Stimulated activated naive CD8-positive, alpha-beta T cell treated with anti-CD3 and anti-CD28 coated beads, Interleukin-15, Interleukin-2, amounts not matched to agents 100 ng/mL and 50 ng/mL, for 24 hours (primary cell): ENCODE data around the gene GPR157.

Experiments
- H3K27ac Mint-ChIP-seq: one replicate; pipeline ENCODE4 v1.8.0; 2021; ENCODE audit warnings: mild to moderate bottlenecking, mixed read lengths
- H3K27me3 Mint-ChIP-seq: one replicate; pipeline ENCODE4 v1.8.0; 2021; ENCODE audit warnings: mixed read lengths
- H3K36me3 Mint-ChIP-seq: one replicate; pipeline ENCODE4 v1.8.0; 2021; ENCODE audit warnings: low read depth, mixed read lengths
- H3K4me1 Mint-ChIP-seq: one replicate; pipeline ENCODE4 v1.8.0; 2021; ENCODE audit warnings: low read depth, mixed read lengths
- H3K4me3 Mint-ChIP-seq: one replicate; pipeline ENCODE4 v1.8.0; 2021; ENCODE audit warnings: mild to moderate bottlenecking, mixed read lengths
- H3K9me3 Mint-ChIP-seq: one replicate; pipeline ENCODE4 v1.8.0; 2021; ENCODE audit warnings: mixed read lengths

The GPR157 gene

DNA sequence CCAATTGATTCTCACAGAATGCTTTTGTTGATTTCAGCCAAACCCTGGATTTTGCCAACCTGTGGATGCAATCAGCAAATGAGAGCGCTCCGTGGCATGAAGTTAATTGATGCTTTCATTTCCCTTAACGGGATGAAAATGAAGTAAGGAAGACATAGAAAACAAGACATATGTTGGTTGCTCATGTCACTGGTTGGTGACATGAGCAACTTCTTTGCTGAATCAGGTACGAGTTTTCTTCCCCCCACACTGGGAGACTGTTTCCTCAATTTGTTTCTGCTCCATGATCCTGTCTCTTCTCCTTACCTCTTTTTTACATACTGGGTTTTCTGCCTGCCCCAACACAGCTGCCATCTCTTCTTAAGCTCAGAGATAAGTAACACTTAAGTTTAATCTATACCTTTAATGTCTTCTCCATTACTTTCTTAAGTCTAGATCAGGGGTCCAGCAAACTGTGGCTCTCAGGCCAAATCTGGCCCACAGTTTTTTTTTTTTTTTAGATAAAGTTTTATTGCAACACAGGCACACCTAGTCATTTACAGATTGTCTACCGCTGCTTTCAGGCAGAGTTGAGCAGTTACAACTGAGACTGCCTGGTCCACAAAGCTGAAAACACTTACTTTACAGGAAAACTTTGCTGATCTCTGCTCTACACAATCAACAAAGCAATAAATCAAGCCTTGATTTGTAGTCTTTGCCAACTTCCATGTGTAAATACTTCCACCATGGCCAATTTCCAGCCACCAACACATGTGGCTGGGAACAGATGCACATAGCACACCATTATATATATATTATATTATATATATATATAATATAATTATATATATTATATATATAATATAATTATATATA lies 13.3 kb downstream of the GPR157 start:
- Mint-ChIP-seq H3K4me3 (no peak overlapping the region), H3K36me3 (no peaks in the 10 kb centered on the region), H3K27me3 (no peaks in the 10 kb centered on the region), H3K9me3 (no peaks in the 10 kb centered on the region), H3K4me1 (peaks cover 5% of the 10 kb centered on the region), H3K27ac (no peak overlapping the region)

- H3K36me3 Mint-ChIP-seq: no peaks in the 10 kb centered on the region
- no peaks in the 10 kb centered on the region for H3K4me1 Mint-ChIP-seq
- no peaks in the 10 kb centered on the region for H3K9me3 Mint-ChIP-seq
- no peaks in the 10 kb centered on the region for H3K27me3 Mint-ChIP-seq
- H3K4me3 Mint-ChIP-seq: no peak overlapping the region
- no peak overlapping the region for H3K27ac Mint-ChIP-seq
Measured at GRCh38 chr1:9112961-9113880, 15.7 kb downstream of the GPR157 start.

- Mint-ChIP-seq H3K27ac (no peak overlapping the region), H3K9me3 (no peaks in the 10 kb centered on the region), H3K27me3 (no peaks in the 10 kb centered on the region), H3K4me3 (no peak overlapping the region), H3K36me3 (no peaks in the 10 kb centered on the region), H3K4me1 (no peaks in the 10 kb centered on the region)
Measured at GRCh38 chr1:9111957-9112356, 16.9 kb downstream of the GPR157 start.

DNA sequence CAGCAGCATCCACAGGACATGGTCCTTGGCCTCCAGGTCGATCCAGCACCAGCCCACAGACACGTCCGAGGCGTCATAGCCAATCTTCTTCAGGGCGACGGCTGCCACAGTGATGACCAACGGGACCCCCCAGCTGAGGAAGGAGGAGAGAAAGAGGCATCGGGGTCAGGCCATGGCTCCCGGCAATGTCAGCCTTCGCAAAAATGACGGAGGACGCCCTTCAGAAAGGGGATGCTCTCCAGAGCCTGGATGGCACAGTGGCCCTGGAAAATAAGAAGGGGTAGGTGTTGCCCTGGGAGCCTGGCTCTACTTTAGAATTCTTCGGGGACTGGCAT lies 17.6 kb downstream of the GPR157 start:
- Mint-ChIP-seq H3K36me3 (no peaks in the 10 kb centered on the region), H3K27me3 (no peaks in the 10 kb centered on the region), H3K4me3 (no peak overlapping the region), H3K4me1 (no peaks in the 10 kb centered on the region), H3K9me3 (no peaks in the 10 kb centered on the region), H3K27ac (no peak overlapping the region)

DNA sequence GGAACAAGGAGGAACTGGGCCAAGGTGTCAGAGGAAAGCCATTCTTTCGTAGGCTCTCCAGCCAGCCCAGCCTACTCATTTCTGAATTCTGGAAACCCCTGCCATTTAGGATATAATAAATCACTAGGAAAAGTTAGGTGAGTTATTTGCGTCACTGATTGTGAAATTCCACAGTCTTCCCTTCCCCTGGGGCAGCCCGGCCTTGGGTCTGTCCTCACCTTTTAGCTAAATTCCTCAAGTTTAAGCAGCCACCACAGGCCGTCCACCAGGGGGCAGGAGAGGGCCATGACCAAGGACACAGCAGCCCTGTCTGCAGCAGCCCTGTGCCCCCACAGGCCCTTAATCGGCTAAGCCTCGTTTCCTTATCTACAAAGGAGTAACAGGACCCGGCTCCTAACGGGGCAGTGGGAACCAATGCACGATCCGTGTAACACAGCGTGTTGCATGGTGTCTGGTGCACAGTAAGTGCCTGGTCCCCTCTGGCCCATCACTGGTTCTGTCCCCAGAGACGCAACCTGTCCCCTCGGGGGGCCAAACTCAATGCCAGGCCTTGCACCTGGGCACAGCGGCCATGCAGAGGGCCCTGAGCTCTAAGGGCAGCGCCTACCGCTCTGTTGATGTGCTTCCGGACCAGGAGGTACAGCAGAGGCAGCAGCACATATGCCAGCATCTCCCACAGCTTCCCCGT lies 18.1 kb downstream of the GPR157 start:
- Mint-ChIP-seq H3K36me3 (no peaks in the 10 kb centered on the region), H3K4me3 (no peak overlapping the region), H3K9me3 (no peaks in the 10 kb centered on the region), H3K27ac (no peak overlapping the region), H3K27me3 (no peaks in the 10 kb centered on the region), H3K4me1 (no peaks in the 10 kb centered on the region)

DNA sequence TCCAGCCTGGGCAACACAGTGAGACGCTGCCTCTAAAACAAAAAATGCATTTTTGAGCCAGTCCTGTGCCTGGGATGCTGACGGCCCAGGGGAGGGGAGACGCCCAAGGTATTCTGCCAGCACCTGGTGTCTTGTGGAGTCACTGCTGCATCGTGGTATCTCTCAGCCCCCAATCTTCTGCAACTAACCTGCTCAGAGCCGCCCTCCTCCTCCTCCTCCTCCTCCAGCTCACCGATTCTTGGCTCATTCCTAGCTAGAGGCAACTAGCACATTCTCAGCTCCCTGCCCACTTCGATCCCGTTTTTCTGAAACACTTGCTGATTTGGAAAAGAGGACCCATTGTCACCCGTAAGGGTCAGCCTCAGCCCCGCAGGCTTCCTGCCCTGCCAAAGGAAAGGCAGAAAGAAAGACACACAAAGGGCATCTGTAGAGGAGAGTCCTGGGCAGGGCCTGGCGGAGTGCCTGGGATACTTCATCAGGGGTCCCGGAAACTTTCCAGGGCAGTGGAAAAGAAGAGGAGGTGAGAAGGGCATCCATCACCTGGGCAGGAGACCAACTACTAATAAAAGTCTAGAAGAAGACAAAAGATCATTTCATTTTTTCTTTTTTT lies 20.7 kb downstream of the GPR157 start:
- no peaks in the 10 kb centered on the region for H3K9me3 Mint-ChIP-seq
- H3K4me1 Mint-ChIP-seq: no peaks in the 10 kb centered on the region
- no peak overlapping the region for H3K4me3 Mint-ChIP-seq
- H3K27ac Mint-ChIP-seq: no peak overlapping the region
- H3K27me3 Mint-ChIP-seq: no peaks in the 10 kb centered on the region
- no peaks in the 10 kb centered on the region for H3K36me3 Mint-ChIP-seq

- H3K4me3 Mint-ChIP-seq: no peak overlapping the region
Measured at GRCh38 chr1:9107136-9107535, 21.8 kb downstream of the GPR157 start.

GRCh38 chr1:9106286-9106685 lies 22.6 kb downstream of the GPR157 start:
- Mint-ChIP-seq H3K27me3 (no peaks in the 10 kb centered on the region), H3K4me3 (no peak overlapping the region), H3K4me1 (no peaks in the 10 kb centered on the region), H3K36me3 (no peaks in the 10 kb centered on the region), H3K27ac (no peak overlapping the region), H3K9me3 (no peaks in the 10 kb centered on the region)

More at GRCh38 chr1:9107136-9107535, 21.8 kb downstream of the GPR157 start:
- Mint-ChIP-seq H3K27me3 (no peaks in the 10 kb centered on the region), H3K36me3 (no peaks in the 10 kb centered on the region), H3K4me1 (no peaks in the 10 kb centered on the region), H3K9me3 (no peaks in the 10 kb centered on the region), H3K27ac (no peak overlapping the region)

DNA sequence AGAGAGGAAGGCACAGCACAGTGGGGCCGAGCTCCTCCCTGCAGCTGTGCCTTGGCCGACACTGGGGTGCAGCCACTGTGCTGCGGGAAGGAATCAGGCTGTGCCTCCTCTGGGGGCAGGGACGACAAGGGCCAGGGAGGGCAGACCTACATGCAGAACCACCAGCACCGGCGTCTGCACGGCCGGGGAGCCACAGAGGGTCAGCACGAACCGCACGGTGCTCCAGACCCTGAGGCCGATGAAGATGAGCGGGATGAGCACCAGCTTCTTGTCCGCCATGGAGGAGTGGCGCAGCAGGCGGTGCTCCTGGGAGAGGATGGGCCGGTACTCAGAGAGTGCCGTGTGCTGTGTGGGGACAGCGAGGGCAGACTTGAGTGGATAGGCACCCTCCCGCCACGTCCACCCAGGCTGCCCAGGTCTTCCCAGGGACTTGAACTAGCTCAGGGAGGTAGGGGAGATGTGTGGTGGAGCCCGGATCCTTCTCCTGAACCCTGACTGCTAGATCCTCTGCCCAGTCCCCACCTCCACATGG lies 23.5 kb downstream of the GPR157 start:
- Mint-ChIP-seq H3K4me3 (no peak overlapping the region), H3K9me3 (no peaks in the 10 kb centered on the region), H3K27me3 (no peaks in the 10 kb centered on the region), H3K36me3 (no peaks in the 10 kb centered on the region), H3K27ac (no peak overlapping the region), H3K4me1 (no peaks in the 10 kb centered on the region)

DNA sequence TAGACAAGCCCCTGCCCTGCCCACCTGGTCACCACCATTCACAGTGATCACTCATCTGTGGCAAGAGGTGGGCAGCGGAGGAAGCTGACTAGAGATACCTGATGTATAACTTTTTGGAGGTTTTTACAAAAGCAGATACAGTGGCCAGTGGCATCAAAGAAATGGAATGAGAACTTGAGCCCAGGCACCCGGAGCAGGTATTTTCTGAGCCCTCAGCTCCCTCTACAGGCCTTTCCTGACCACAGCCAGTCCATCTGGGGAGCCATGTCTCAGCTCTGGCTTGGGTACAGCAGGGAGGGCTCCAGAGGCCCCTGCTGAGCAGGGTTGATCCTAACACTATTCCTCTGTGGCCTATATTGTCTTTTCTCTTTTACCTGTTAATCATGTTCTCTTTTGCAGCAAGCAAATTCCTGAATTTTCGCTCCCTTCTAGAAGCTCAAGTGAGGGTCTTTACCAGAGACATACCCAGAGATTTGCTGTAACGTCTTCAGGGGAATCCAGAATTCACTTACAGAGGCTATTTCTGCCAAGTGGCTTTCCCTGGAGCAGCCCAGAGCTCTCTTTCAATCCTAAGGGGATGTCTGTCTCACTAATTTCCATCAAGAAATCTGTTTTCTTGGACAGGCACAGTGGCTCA lies 27.3 kb downstream of the GPR157 start:
- Mint-ChIP-seq H3K36me3 (no peaks in the 10 kb centered on the region), H3K27ac (no peak overlapping the region), H3K4me3 (no peak overlapping the region), H3K27me3 (no peaks in the 10 kb centered on the region), H3K9me3 (no peaks in the 10 kb centered on the region), H3K4me1 (no peaks in the 10 kb centered on the region)

GRCh38 chr1:9100471-9101043 lies 28.3 kb downstream of the GPR157 start:
- Mint-ChIP-seq H3K27ac (no peak overlapping the region), H3K4me3 (no peak overlapping the region), H3K27me3 (no peaks in the 10 kb centered on the region), H3K9me3 (no peaks in the 10 kb centered on the region), H3K36me3 (no peaks in the 10 kb centered on the region), H3K4me1 (no peaks in the 10 kb centered on the region)

DNA sequence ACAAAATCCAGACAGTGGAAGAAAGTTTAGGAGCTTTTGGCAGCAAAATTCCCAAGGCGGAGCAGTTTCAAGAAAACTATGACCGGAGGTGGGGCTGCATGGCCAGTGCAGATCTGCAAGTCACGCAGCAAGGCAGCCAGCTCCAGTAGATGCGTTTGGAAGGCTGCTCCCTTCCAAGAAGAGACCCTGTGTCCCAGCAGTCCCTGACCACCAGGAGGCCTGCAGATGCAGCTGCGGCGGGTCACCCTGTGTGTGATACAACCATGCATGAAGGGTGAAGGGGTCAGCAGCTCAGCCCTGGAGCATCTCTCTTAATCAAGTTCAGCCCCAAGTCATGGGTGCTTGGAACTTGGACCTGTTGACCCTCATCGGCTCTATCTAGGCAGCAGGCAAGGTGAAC lies 29.3 kb downstream of the GPR157 start:
- no peaks in the 10 kb centered on the region for H3K4me1 Mint-ChIP-seq
- no peak overlapping the region for H3K4me3 Mint-ChIP-seq
- H3K9me3 Mint-ChIP-seq: no peaks in the 10 kb centered on the region
- no peaks in the 10 kb centered on the region for H3K36me3 Mint-ChIP-seq
- H3K27me3 Mint-ChIP-seq: no peaks in the 10 kb centered on the region
- H3K27ac Mint-ChIP-seq: no peak overlapping the region

GRCh38 chr1:9097947-9098705 lies 30.8 kb downstream of the GPR157 start:
- H3K9me3 Mint-ChIP-seq: no peaks in the 10 kb centered on the region
- no peak overlapping the region for H3K4me3 Mint-ChIP-seq
- no peaks in the 10 kb centered on the region for H3K4me1 Mint-ChIP-seq
- no peaks in the 10 kb centered on the region for H3K36me3 Mint-ChIP-seq
- no peak overlapping the region for H3K27ac Mint-ChIP-seq
- no peaks in the 10 kb centered on the region for H3K27me3 Mint-ChIP-seq
